ENCODE measurements around the gene PRKAG3.

- TF ChIP-seq CTCF (IDR thresholded peaks at IDR 0.05): no peak
- no peak for TF ChIP-seq POLR2A (IDR thresholded peaks at IDR 0.05)
- no peak for TF ChIP-seq EP300 (IDR thresholded peaks at IDR 0.05)
- TF ChIP-seq POLR2AphosphoS5 (IDR thresholded peaks at IDR 0.05): no peak
Observed at GRCh38 chr2:218796691-218797090, 34.9 kb downstream of the PRKAG3 start.
